Endothelial cell of umbilical vein (primary cell): ENCODE data around the gene ATP2A2. TPM values are rescaled to one million over a fixed set of nuclear protein-coding genes. Genes with fewer than 3 reads are reported as not detected.

ENCODE experiments used
- BruUV-seq: library from RNA; stranded (reverse); fragments of 400-500 nt; replicated peaks from 2 replicates; lab custom pipeline; 2021; lab: Mats Ljungman, UMichigan
- CTCF ChIA-PET: fragments of 300-600, 350-600 bp; sonication (Branson Sonifier 250); formaldehyde crosslinking; loops from one replicate; lab custom pipeline; 2021; ENCODE audit warnings: antibody characterized with exemption, inconsistent platforms; lab: Charles Lee
- POLR2A ChIA-PET: fragments of 300-600, 350-600 bp; sonication (Branson Sonifier 250); formaldehyde crosslinking; loops from one replicate; lab custom pipeline; 2021; ENCODE audit warnings: antibody characterized with exemption, inconsistent platforms; lab: Charles Lee
- DNase-seq: peaks from one replicate; pipeline ENCODE4 v3.0.0-alpha.2; 2011; ENCODE audit warnings: low read depth, low spot score
- FAIRE-seq: peaks from 2 replicates; lab custom pipeline; 2011; peaks lifted over from hg19 to GRCh38; lab: Jason Lieb, UNC
- H2AFZ ChIP-seq: 2 replicates; pipeline ENCODE4 v1.6.0; 2012; ENCODE audit warnings: low read depth, low read length, control low read depth, inconsistent platforms
- H3K27ac ChIP-seq: 2 replicates; pipeline ENCODE4 v1.5.1; 2011; ENCODE audit warnings: low read depth, mild to moderate bottlenecking, control low read depth, low read length, moderate library complexity; ENCODE audit not compliant: insufficient read depth
- H3K27me3 ChIP-seq, 2 experiments: 2 replicates each; pipeline versions ENCODE4 v1.6.0 to v1.6.1; 2011; ENCODE audit warnings: low read length in 2 of 2, mixed read lengths in 1 of 2; ENCODE audit not compliant: control insufficient read depth in 2 of 2, insufficient read depth in 2 of 2
- H3K36me3 ChIP-seq, 2 experiments: 2 replicates in 1 of 2; 3 replicates in 1 of 2; pipeline ENCODE4 v1.5.1; 2011; ENCODE audit warnings: low read length in 2 of 2, mild to moderate bottlenecking in 1 of 2, moderate library complexity in 1 of 2; ENCODE audit not compliant: control insufficient read depth in 2 of 2, insufficient read depth in 2 of 2; ENCODE audit errors: extremely low read depth in 1 of 2
- H3K4me1 ChIP-seq: 3 replicates; pipeline ENCODE4 v1.5.1; 2011; ENCODE audit warnings: mild to moderate bottlenecking, low read length; ENCODE audit not compliant: control insufficient read depth, insufficient read depth; ENCODE audit errors: extremely low read depth
- H3K4me2 ChIP-seq: 2 replicates; pipeline ENCODE4 v1.6.1; 2011; ENCODE audit warnings: low read length, control low read depth, mixed read lengths; ENCODE audit not compliant: insufficient read depth
- H3K4me3 ChIP-seq, 3 experiments: fragments of 200-600 bp in 1 of 3; sonication (generic), shearing (Covaris generic) in 1 of 3; replicated peaks in 1 of 3; 2 replicates each; pipeline ENCODE4 v1.5.1; 2011 to 2016; ENCODE audit warnings: control low read depth in 3 of 3, low read length in 3 of 3, mild to moderate bottlenecking in 2 of 3, inconsistent platforms in 1 of 3, low read depth in 1 of 3, moderate library complexity in 1 of 3; ENCODE audit not compliant: insufficient read depth in 1 of 3
- H3K79me2 ChIP-seq: 2 replicates; pipeline ENCODE4 v1.6.0; 2012; ENCODE audit warnings: low read length, inconsistent platforms; ENCODE audit not compliant: control insufficient read depth, insufficient read depth
- H3K9ac ChIP-seq: replicated peaks from 2 replicates; pipeline ENCODE3; 2011; ENCODE audit warnings: low read length, control low read depth; ENCODE audit not compliant: insufficient read depth; ENCODE audit errors: extremely low read depth
- H3K9me1 ChIP-seq: replicated peaks from 3 replicates; pipeline ENCODE4 v1.6.0; 2011; ENCODE audit warnings: mild to moderate bottlenecking, low read length; ENCODE audit not compliant: control insufficient read depth, insufficient read depth; ENCODE audit errors: extremely low read depth
- H3K9me3 ChIP-seq: replicated peaks from 2 replicates; pipeline ENCODE4 v1.5.1; 2012; ENCODE audit warnings: low read length, inconsistent platforms; ENCODE audit not compliant: control insufficient read depth, insufficient read depth
- H4K20me1 ChIP-seq: replicated peaks from 2 replicates; pipeline ENCODE3; 2011; ENCODE audit warnings: mild to moderate bottlenecking, low read length; ENCODE audit not compliant: control insufficient read depth, insufficient read depth; ENCODE audit errors: extremely low read depth
- GATA2 ChIP-seq: IDR thresholded peaks from 2 replicates; pipeline ENCODE4 v1.7.0; 2011; ENCODE audit warnings: low read depth, mild to moderate bottlenecking, moderate library complexity, mixed read lengths, low read length; ENCODE audit not compliant: insufficient read length, insufficient read depth
- MYC ChIP-seq: IDR thresholded peaks from one replicate; pipeline ENCODE4 v1.6.1; 2011; ENCODE audit warnings: mild to moderate bottlenecking, low read depth, low read length
- POLR2A ChIP-seq: IDR thresholded peaks from 2 replicates; pipeline ENCODE4 v1.6.1; 2012; ENCODE audit warnings: low read depth, mild to moderate bottlenecking, control low read depth, low read length
- POLR2AphosphoS5 ChIP-seq: IDR thresholded peaks from 2 replicates; pipeline ENCODE4 v1.6.1; 2012; ENCODE audit warnings: low read depth, mild to moderate bottlenecking, control low read depth, low read length, moderate library complexity; ENCODE audit not compliant: insufficient read depth
- dilution Hi-C: fragments of 300-500 bp; cut with MboI; formaldehyde crosslinking; loops from one replicate; pipeline ENCODE4 v1.15.0; 2019; ENCODE audit warnings: low sequenced_read_pairs; ENCODE audit not compliant: extremely low pct_ligation_motif_present
- intact Hi-C: fragments of 100-400 bp; cut with micrococcal nuclease; formaldehyde crosslinking; loops from one replicate; pipeline ENCODE4 v1.10.0; 2022
- polyA plus RNA-seq, 4 experiments: library from polyadenylated mRNA; depleted of rRNA in 3 of 4; stranded (reverse) in 3 of 4; unstranded in 1 of 4; fragments of >200 nt; gene quantifications; 2 replicates each; pipeline versions ENCODE4 v1.2.1 to v1.2.3, GENCODE V29; 2011 to 2012; ENCODE audit warnings: missing spikeins in 1 of 4
- total RNA-seq: library from RNA; stranded (reverse); gene quantifications from 2 replicates; pipeline ENCODE4 v1.2.3, GENCODE V29; 2021
- TF ChIP-seq, protein P1 (sequence below), 2 donors: IDR thresholded peaks; 1 replicate in 1 of 2; 2 replicates in 1 of 2; pipeline ENCODE4 v1.5.1; 2011; ENCODE audit warnings: low read length in 2 of 2, mild to moderate bottlenecking in 2 of 2, moderate library complexity in 2 of 2, control low read depth in 1 of 2, inconsistent platforms in 1 of 2, low read depth in 1 of 2; ENCODE audit not compliant: insufficient read depth in 1 of 2; ENCODE audit errors: extremely low read depth in 1 of 2

The ATP2A2 gene
- total and polyA plus RNA-seq, 2 donors (not counting 3 experiments of a cell fraction or from before 2014, with no cell fraction given), result 102 to 239 TPM

DNA sequence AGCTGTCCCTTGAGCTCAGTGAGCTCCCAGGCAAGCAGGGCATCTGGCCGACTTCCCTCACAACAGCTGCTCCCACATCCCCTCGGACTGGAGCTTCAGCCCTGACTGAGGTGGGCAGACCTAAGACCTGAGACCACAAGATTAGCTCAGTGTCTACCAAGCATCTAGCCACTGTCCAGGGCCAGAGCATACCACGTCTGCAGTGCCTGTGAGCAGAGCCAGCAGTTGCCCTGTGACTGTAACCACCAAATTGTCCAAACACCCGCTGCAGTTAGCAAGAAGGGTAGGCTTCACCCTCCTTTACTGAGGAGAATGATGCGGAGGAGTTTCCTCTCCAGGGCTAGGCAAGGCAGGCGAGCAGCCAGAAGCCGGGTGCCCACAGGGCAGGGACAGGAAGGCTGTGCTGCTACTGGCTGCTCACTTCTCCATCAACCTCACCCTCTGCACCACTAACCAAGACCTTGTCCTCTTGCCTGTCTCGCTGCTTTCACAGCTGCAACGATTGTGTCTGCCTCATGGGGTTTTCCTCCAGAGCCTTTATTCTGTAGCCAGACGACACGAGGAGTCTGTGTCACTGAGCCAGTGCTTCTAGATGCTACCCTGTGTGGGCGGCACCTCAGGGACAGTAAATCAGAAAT, 68.6 kb downstream of the ATP2A2 start:
- Histone ChIP-seq H3K79me2 (no peaks in the 10 kb centered on the region), H2AFZ (no peak overlapping the region), H4K20me1 (no peaks in the 10 kb centered on the region), H3K27ac (no peak overlapping the region), H3K9ac (no peak overlapping the region), H3K27me3 (no peaks in the 10 kb centered on the region), H3K36me3 (peaks cover 26 to 44% of the 10 kb centered on the region in 2 experiments), H3K9me3 (no peaks in the 10 kb centered on the region), H3K4me2 (no peak overlapping the region), H3K4me1 (peaks cover 16% of the 10 kb centered on the region), H3K4me3 (no peak overlapping the region), H3K9me1 (no peaks in the 10 kb centered on the region)
- ChIA-PET CTCF (interaction anchor here (0.6 to 1.3 kb wide), 3 partner anchors 18 to 82 kb away, joined by 3 to 4 read pairs (median 3); no protein-coding TSS in a partner anchor), POLR2A (interaction anchor here (0.6 kb wide), 1 partner anchor 84 kb away, joined by 5 read pairs; no protein-coding TSS in a partner anchor)
- TF ChIP-seq, protein P1, sequence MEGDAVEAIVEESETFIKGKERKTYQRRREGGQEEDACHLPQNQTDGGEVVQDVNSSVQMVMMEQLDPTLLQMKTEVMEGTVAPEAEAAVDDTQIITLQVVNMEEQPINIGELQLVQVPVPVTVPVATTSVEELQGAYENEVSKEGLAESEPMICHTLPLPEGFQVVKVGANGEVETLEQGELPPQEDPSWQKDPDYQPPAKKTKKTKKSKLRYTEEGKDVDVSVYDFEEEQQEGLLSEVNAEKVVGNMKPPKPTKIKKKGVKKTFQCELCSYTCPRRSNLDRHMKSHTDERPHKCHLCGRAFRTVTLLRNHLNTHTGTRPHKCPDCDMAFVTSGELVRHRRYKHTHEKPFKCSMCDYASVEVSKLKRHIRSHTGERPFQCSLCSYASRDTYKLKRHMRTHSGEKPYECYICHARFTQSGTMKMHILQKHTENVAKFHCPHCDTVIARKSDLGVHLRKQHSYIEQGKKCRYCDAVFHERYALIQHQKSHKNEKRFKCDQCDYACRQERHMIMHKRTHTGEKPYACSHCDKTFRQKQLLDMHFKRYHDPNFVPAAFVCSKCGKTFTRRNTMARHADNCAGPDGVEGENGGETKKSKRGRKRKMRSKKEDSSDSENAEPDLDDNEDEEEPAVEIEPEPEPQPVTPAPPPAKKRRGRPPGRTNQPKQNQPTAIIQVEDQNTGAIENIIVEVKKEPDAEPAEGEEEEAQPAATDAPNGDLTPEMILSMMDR (IDR thresholded peaks at IDR 0.05; ENCODE audit: extremely low read depth in 1 of 2, insufficient read depth in 1 of 2, low read depth in 1 of 2, low read length in 2 of 2), result no peak
- TF ChIP-seq POLR2AphosphoS5, result no peak
- TF ChIP-seq MYC, result no peak
- no peak for TF ChIP-seq GATA2
- no peak for TF ChIP-seq POLR2A
- DNase-seq (no peak), FAIRE-seq (no peak)
- intact Hi-C loops, result loop anchor here (5.0 kb wide), 2 partner anchors 42 to 247 kb away; no protein-coding TSS in a partner anchor
- dilution Hi-C loops, result no loop called here
- BruUV-seq, result no TSS peak
